ENCODE data around the gene SRSF3.

Gene SRSF3

GRCh38 chr6:36624461-36625157 lies 30.4 kb downstream of the SRSF3 start:
- no peak for DNase-seq

- DNase-seq, result no peak
These were observed 31.2 kb downstream of the SRSF3 start for GRCh38 chr6:36625158-36625919.

- no peak for DNase-seq
These were observed 32.5 kb downstream of the SRSF3 start for GRCh38 chr6:36626636-36627035.

GRCh38 chr6:36627141-36627540 lies 33.0 kb downstream of the SRSF3 start:
- DNase-seq, result no peak

- peak; percentile 68 for DNase-seq
These were observed 33.7 kb downstream of the SRSF3 start for GRCh38 chr6:36627801-36628246.

- DNase-seq, result no peak
These were observed 35.6 kb downstream of the SRSF3 start for GRCh38 chr6:36629784-36630183.

GRCh38 chr6:36631326-36632011 lies 37.3 kb downstream of the SRSF3 start:
- no peak for DNase-seq

GRCh38 chr6:36633370-36633769 lies 39.2 kb downstream of the SRSF3 start:
- no peak for DNase-seq

- DNase-seq, result peak; percentile 62
These were observed 39.8 kb downstream of the SRSF3 start for GRCh38 chr6:36633915-36634314.

GRCh38 chr6:36634317-36635108 lies 40.4 kb downstream of the SRSF3 start:
- no peak for DNase-seq

- DNase-seq, result no peak
These were observed 42.1 kb downstream of the SRSF3 start for GRCh38 chr6:36636283-36636682.

- no peak for DNase-seq
These were observed 42.7 kb downstream of the SRSF3 start for GRCh38 chr6:36636687-36637418.

GRCh38 chr6:36638579-36638978 lies 44.4 kb downstream of the SRSF3 start:
- no peak for DNase-seq

GRCh38 chr6:36639171-36639808 lies 45.1 kb downstream of the SRSF3 start:
- DNase-seq, result no peak

GRCh38 chr6:36641543-36641942 lies 47.4 kb downstream of the SRSF3 start:
- DNase-seq, result no peak

- DNase-seq, result peak; percentile 80
These were observed 49.0 kb downstream of the SRSF3 start for GRCh38 chr6:36642913-36643817.

- no peak for DNase-seq
These were observed 49.8 kb downstream of the SRSF3 start for GRCh38 chr6:36643977-36644376.

- no peak for DNase-seq
These were observed 54.9 kb downstream of the SRSF3 start for GRCh38 chr6:36649086-36649485.

GRCh38 chr6:36649701-36650484 lies 55.7 kb downstream of the SRSF3 start:
- DNase-seq, result no peak

Measured in fibroblast of skin of abdomen (primary cell).